WERI-Rb-1 (cell line): ENCODE results near the gene NPHP1.
"Not testable (repeated sequence)": the region's sequence is repeated elsewhere in the genome, so short reads cannot be mapped to it uniquely, and the experiment has no call there.

ENCODE experiments used
- DNase-seq: peaks from one replicate; pipeline ENCODE4 v3.0.0-alpha.2; 2020
- H3K27ac ChIP-seq: fragments of 250-450 bp; sonication (Bioruptor Pico); 2 replicates; pipeline ENCODE4 v1.5.1; 2020; ENCODE audit warnings: mild to moderate bottlenecking, moderate library complexity
- H3K27me3 ChIP-seq: fragments of 250-450 bp; sonication (Bioruptor Pico); 2 replicates; pipeline ENCODE4 v1.5.1; 2021; ENCODE audit warnings: mild to moderate bottlenecking, low read depth, moderate library complexity; ENCODE audit not compliant: insufficient read depth, severe bottlenecking
- H3K36me3 ChIP-seq: fragments of 250-450 bp; sonication (Bioruptor Pico); 2 replicates; pipeline ENCODE4 v1.5.1; 2020; ENCODE audit warnings: mild to moderate bottlenecking, moderate library complexity
- H3K4me3 ChIP-seq: 2 replicates; pipeline ENCODE4 v1.5.1; 2011; ENCODE audit warnings: low read depth, mild to moderate bottlenecking, control low read depth, low read length
- H3K9me3 ChIP-seq: fragments of 250-450 bp; sonication (Bioruptor Pico); 2 replicates; pipeline ENCODE4 v1.5.1; 2021; ENCODE audit warnings: mild to moderate bottlenecking, moderate library complexity; ENCODE audit not compliant: severe bottlenecking
- CTCF ChIP-seq: IDR thresholded peaks from 2 replicates; pipeline ENCODE4 v1.5.1; 2011; ENCODE audit warnings: low read depth, mild to moderate bottlenecking, control low read depth, inconsistent platforms, low read length

Gene NPHP1

DNA sequence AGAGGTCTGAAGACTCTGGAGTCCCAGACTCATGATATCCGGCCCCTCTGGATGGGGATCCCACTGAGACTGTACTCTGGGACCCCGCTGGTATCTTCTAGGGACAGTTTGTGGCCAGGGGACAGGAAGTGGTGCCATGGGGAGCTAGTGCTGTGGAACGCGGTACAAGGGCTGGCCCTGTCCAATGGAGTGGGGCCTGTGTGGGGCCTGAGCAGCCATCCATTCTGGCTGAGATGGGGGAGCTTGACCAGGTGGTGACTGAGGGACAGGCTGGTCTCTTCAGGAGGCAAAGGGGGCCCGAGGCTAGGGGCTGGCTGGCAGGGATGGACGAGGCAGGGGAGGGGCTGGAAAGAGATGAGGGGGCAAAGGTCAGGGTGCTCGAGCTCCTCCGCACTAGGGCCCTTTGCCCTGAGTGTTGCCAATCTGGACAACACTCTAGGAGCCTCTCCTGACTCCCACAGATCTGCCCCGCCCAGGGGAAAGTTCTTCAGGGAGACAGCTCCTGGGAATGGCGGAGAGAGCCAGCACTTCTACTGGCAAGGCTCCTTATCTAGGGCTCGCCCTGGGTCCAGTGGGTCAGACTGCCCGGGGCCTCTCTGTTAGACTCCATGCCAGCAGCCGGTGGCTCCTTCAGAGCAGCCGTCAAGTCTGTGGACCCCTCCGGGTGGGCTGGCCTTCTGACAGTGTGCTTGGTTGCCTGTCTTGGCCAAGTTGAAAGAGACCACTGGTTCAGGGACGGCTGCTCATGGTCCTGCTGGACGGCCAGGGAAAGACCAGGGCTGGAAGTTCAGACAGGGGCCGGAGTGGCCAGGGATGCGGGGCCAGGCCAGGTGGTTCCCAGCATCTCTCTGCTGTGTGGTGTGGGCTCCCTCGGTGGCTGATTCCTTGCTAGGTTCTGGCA, 101.5 kb downstream of the NPHP1 start:
- Histone ChIP-seq H3K27ac (no peak overlapping the region), H3K27me3 (peaks cover 53% of the 10 kb centered on the region), H3K36me3 (no peaks in the 10 kb centered on the region), H3K9me3 (no peaks in the 10 kb centered on the region), H3K4me3 (no peak overlapping the region)
- DNase-seq, result no peak
- TF ChIP-seq CTCF, result no peak

DNA sequence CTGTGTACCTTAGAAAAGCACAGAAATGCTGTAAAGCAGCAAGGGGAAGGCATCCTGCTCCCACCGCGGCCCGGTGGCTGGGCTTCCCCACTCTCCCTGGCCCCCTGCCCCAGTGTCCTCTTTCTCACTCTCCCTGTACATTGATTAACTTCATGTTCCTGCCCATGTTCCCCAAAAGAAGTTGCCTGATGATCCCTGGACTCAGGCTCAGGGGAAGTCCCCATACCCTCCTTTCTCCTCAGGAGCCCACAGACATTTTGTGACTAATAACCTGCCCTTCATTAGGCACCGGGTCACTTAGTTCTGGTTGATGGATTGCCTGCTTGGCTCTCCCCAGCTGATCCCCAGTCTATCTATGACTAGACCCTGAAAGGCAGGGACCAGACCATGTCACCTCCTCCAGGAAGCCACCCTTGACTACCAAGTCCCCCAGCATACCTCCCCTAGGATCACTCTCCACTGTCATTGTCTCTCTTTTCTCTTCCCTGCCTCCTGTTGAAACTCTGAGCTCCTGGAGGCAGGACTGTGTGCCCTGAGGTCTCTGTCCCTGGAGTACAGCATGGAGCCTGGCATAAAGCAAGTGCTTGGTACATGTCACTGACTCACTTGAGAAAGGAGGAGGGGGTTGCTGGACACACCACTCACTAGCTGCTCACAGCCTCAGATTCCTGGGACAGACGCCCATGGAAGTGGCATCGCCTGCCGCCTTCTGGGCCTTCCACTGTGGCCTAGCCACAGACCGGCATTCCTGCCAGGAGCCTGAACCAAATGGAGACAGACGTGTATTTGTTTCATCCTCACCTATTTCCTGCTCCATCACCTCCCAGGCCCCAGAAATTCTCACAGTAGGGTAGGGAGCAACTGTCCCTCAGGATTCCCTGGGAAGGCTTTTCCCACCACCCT, 102.7 kb downstream of the NPHP1 start:
- Histone ChIP-seq H3K27me3 (peaks cover 41% of the 10 kb centered on the region), H3K9me3 (no peaks in the 10 kb centered on the region), H3K4me3 (no peak overlapping the region), H3K27ac (no peak overlapping the region), H3K36me3 (no peaks in the 10 kb centered on the region)
- no peak for TF ChIP-seq CTCF
- DNase-seq, result no peak

DNA sequence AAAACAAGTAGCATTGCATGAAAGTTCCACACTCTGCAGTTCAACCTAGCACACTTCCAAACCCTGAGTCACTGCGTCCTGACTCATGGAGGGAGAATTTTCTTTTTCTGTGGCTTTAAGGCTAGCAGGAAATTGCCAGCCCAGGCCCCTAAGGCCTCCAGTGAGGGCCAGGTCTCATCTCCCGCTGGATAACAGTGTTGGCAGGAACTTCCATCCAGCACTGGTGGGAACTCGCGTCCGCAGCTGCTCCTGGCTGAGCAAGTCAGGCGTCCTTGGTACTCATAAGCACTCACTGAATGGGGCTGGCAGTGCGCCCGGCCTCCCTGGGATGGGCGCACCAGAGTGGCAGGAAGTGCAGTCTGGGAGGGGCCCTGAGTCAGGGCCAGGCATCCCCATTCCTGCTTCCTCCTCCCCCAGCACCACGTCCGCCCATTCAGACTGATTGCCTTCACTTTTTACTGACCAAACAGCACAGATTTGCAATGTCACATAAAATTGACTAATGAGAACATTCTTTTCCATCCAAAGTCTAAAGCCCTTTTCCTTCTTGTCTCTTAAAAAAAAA, 103.5 kb downstream of the NPHP1 start:
- DNase-seq, result no peak
- Histone ChIP-seq H3K4me3 (no peak overlapping the region), H3K36me3 (no peaks in the 10 kb centered on the region), H3K27me3 (peaks cover 38% of the 10 kb centered on the region), H3K9me3 (no peaks in the 10 kb centered on the region), H3K27ac (no peak overlapping the region)
- TF ChIP-seq CTCF, result no peak

- not testable (repeated sequence) for H3K27ac ChIP-seq, DNase-seq, H3K4me3 ChIP-seq, H3K36me3 ChIP-seq, H3K9me3 ChIP-seq
- peaks cover 38% of the 10 kb centered on the region for H3K27me3 ChIP-seq
Measured at GRCh38 chr2:110100880-110101279, 103.9 kb downstream of the NPHP1 start.

DNA sequence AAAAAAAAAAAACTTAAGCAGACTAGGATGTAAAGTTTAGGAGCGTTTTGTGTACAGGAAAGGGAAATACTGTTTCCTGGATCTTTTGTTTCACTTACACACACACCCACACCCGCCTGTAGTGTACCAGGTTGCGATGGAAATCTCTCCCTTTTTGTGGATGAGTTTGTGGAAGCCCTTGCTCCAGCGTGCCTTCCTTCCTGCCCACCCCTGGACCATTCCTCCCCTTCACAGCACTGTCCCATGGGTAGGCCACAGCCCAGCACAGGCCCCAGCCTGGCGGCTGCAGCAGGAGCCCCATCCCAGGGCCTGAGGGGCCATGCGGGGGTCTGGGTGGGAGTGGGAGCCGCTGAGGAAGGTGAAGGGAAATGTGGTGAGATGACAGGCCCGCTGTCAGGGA, 104.3 kb downstream of the NPHP1 start:
- peaks cover 38% of the 10 kb centered on the region for H3K27me3 ChIP-seq
- H3K27ac ChIP-seq, result no peak overlapping the region
- no peak for DNase-seq
- H3K4me3 ChIP-seq, result no peak overlapping the region
- H3K36me3 ChIP-seq, result no peaks in the 10 kb centered on the region
- no peak for TF ChIP-seq CTCF
- H3K9me3 ChIP-seq, result no peaks in the 10 kb centered on the region
